KMS-11 (cell line): ENCODE data around the gene PKHD1.

ENCODE experiments used
- H2AFZ ChIP-seq: fragments of 200-600 bp; sonication (generic); 2 replicates; pipeline ENCODE4 v1.6.1; 2016; ENCODE audit warnings: antibody characterized with exemption, mixed run types, low read depth
- H3K27ac ChIP-seq: fragments of 200-600 bp; sonication (generic); 2 replicates; pipeline ENCODE4 v1.6.1; 2016; ENCODE audit warnings: mild to moderate bottlenecking, mixed run types
- H3K27me3 ChIP-seq: fragments of 200-600 bp; sonication (generic); 2 replicates; pipeline ENCODE4 v1.6.1; 2017; ENCODE audit warnings: mild to moderate bottlenecking, low read depth, mixed run types, moderate library complexity; ENCODE audit not compliant: insufficient read depth
- H3K36me3 ChIP-seq: fragments of 200-600 bp; sonication (generic); 2 replicates; pipeline ENCODE4 v1.6.1; 2017; ENCODE audit warnings: mild to moderate bottlenecking, mixed run types; ENCODE audit not compliant: insufficient read depth
- H3K4me1 ChIP-seq: fragments of 200-600 bp; sonication (generic); 2 replicates; pipeline ENCODE4 v1.6.1; 2016; ENCODE audit warnings: mild to moderate bottlenecking, low read depth, mixed run types; ENCODE audit not compliant: poor library complexity, severe bottlenecking
- H3K4me2 ChIP-seq: fragments of 200-600 bp; sonication (generic); 2 replicates; pipeline ENCODE4 v1.7.0; 2016; ENCODE audit warnings: mild to moderate bottlenecking, mixed run types
- H3K4me3 ChIP-seq: fragments of 200-600 bp; sonication (generic); IDR thresholded peaks from 2 replicates; pipeline ENCODE4 v1.6.1; 2017; ENCODE audit warnings: low read depth, low read length, mixed read lengths; ENCODE audit not compliant: insufficient read depth
- H3K79me2 ChIP-seq: fragments of 200-600 bp; sonication (generic); 2 replicates; pipeline ENCODE4 v1.6.1; 2016; ENCODE audit warnings: low read depth, mixed run types; ENCODE audit not compliant: insufficient read depth
- H3K9ac ChIP-seq: fragments of 200-600 bp; sonication (generic); 2 replicates; pipeline ENCODE4 v1.6.1; 2016; ENCODE audit warnings: mild to moderate bottlenecking, mixed run types
- H4K20me1 ChIP-seq: fragments of 200-600 bp; sonication (generic); 2 replicates; pipeline ENCODE4 v1.6.1; 2016; ENCODE audit warnings: mild to moderate bottlenecking, mixed run types; ENCODE audit not compliant: insufficient read depth
- TF ChIP-seq, protein P1 (sequence below): fragments of 200-600 bp; sonication (generic); conservative IDR thresholded peaks from 2 replicates; pipeline ENCODE4 v1.6.1; 2017; ENCODE audit warnings: low read depth, mild to moderate bottlenecking, antibody characterized with exemption, low read length, moderate library complexity, mixed read lengths

The PKHD1 gene

DNA sequence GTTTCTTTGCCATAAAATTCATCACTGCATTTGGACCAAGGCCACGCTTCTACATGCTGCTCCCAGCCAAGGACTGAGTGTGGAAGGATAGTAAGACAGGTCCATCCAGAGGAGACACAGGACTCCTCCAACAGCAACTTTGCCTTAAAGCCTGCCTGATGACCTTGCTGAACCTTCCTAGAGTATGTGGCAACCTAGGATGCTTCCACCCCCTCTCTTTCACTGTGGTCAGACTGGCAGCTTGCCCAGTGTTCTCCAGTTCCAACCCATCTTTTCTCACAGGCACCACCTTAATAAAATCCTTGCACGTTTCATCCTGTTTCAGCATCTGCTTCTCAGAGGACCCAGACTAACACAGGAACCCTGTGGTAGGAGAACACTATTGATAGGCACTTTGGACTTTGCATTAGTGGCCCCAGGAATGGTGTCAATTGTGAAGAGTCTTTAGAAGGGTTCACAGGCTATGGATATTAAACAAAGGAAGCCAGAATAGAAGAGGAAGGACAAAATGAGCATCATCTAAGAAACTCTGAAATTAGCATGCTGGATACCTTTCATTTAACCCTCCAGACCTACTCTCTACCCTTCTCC is 2.4 kb upstream of the PKHD1 start:
- Histone ChIP-seq H3K27me3 (no peaks in the 10 kb centered on the region), H3K27ac (no peak overlapping the region), H3K9ac (no peak overlapping the region), H4K20me1 (no peaks in the 10 kb centered on the region), H3K79me2 (no peaks in the 10 kb centered on the region), H3K4me1 (peaks cover 7% of the 10 kb centered on the region), H3K4me2 (no peak overlapping the region), H2AFZ (no peak overlapping the region), H3K4me3 (no peak overlapping the region), H3K36me3 (no peaks in the 10 kb centered on the region)
- TF ChIP-seq, protein P1, sequence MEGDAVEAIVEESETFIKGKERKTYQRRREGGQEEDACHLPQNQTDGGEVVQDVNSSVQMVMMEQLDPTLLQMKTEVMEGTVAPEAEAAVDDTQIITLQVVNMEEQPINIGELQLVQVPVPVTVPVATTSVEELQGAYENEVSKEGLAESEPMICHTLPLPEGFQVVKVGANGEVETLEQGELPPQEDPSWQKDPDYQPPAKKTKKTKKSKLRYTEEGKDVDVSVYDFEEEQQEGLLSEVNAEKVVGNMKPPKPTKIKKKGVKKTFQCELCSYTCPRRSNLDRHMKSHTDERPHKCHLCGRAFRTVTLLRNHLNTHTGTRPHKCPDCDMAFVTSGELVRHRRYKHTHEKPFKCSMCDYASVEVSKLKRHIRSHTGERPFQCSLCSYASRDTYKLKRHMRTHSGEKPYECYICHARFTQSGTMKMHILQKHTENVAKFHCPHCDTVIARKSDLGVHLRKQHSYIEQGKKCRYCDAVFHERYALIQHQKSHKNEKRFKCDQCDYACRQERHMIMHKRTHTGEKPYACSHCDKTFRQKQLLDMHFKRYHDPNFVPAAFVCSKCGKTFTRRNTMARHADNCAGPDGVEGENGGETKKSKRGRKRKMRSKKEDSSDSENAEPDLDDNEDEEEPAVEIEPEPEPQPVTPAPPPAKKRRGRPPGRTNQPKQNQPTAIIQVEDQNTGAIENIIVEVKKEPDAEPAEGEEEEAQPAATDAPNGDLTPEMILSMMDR = no peak

DNA sequence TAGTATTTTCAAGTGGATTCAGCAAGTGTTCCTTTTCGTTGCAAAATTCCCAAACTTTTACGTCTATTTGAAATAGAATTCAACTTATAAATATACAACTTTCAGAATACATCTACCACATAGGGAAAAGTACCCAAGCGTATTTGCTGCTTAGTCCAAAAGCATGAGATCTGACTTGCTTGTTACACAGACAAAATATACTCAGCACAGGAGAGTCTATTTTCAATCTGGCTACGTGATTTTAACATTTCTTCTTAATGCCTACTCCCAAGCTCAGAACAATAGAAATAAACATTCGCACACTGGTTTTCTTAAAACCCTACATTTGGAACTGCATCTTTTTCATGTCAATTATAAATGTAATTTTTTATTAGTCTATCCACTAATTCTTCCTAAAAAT is 672 bp downstream of the PKHD1 start:
- peaks cover 7% of the 10 kb centered on the region for H3K4me1 ChIP-seq
- H3K9ac ChIP-seq = no peak overlapping the region
- TF ChIP-seq, protein P1 = no peak
- H3K27me3 ChIP-seq = no peaks in the 10 kb centered on the region
- no peak overlapping the region for H3K27ac ChIP-seq
- H3K79me2 ChIP-seq = no peaks in the 10 kb centered on the region
- H3K36me3 ChIP-seq = no peaks in the 10 kb centered on the region
- no peak overlapping the region for H3K4me3 ChIP-seq
- H2AFZ ChIP-seq = no peak overlapping the region
- H4K20me1 ChIP-seq = no peaks in the 10 kb centered on the region
- no peak overlapping the region for H3K4me2 ChIP-seq

DNA sequence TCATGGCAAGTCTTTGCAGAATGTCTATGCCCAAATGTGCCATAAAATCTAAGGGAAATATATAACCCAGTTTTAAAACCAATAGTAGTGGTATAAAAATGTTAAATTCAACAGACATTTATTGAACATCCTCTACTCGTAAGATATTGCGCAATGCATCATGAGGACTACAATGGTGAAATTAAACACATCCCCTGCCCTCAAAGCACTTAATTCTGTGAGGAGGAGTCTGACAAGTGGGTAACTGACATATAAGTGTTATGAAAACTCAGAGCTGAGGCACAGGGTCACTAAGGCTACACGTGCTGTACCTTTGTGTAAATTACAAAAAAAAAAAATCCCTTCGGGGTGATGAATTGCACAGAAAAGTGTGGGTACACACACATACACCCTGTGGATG is 6.2 kb downstream of the PKHD1 start:
- Histone ChIP-seq H3K36me3 (no peaks in the 10 kb centered on the region), H3K4me3 (no peak overlapping the region), H3K79me2 (no peaks in the 10 kb centered on the region), H3K9ac (no peak overlapping the region), H3K4me2 (no peak overlapping the region), H2AFZ (no peak overlapping the region), H4K20me1 (no peaks in the 10 kb centered on the region), H3K27me3 (no peaks in the 10 kb centered on the region), H3K27ac (no peak overlapping the region), H3K4me1 (no peaks in the 10 kb centered on the region)
- TF ChIP-seq, protein P1 = no peak

DNA sequence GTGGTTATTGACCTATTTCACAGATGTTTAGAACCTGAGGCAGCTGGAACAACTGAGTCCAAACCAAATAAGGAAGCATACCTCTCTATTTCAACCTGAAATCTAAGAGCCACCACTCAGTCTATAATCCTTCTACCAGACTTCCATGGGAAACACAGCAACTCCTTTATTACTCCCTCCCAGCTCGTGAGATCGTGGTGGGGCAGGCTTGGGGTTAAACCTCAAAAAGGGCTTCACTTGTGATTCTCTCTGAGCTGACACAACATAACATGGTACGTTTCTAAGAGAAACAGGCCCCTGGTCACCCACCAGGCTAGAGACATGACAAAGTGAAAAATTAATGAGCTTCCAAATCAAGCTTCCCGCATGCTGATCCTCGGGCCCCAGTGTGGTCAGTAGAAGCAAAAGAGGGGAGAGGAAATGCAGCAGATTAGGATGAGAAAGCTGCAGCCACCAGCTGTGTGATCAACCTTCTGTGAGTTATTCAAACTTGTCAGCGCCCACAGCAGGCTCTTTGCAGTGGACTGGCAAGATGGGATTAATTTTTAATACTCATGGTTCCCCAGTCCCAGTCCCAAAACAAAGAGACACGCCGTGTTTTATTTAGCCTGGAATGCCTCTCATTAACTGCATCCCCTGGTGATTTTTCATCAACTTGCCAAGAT is 9.3 kb downstream of the PKHD1 start:
- Histone ChIP-seq H3K4me1 (no peaks in the 10 kb centered on the region), H3K4me2 (no peak overlapping the region), H3K9ac (no peak overlapping the region), H3K4me3 (no peak overlapping the region), H2AFZ (no peak overlapping the region), H3K27ac (no peak overlapping the region), H3K79me2 (no peaks in the 10 kb centered on the region), H4K20me1 (no peaks in the 10 kb centered on the region), H3K27me3 (no peaks in the 10 kb centered on the region), H3K36me3 (no peaks in the 10 kb centered on the region)
- TF ChIP-seq, protein P1 = no peak
